Breast epithelium (tissue), 3 donors: ENCODE measurements around the gene ARMC9.
A peak's percentile ranks its signal among the peaks of the same experiment; 100 is the strongest.

Experiments
- POLR2A ChIP-seq: fragments of 450-650 bp; IDR thresholded peaks from one replicate; pipeline ENCODE4 v1.6.1; 2016; ENCODE audit warnings: antibody characterized with exemption, mild to moderate bottlenecking, moderate library complexity
- POLR2AphosphoS5 ChIP-seq, 3 donors: sonication (generic); formaldehyde crosslinking; IDR thresholded peaks; one replicate each; pipeline ENCODE4 v1.6.1; 2017; ENCODE audit warnings: antibody characterized with exemption in 3 of 3
- TF ChIP-seq, protein P1 (sequence below), 3 donors: fragments of 450-650 bp; IDR thresholded peaks; one replicate each; pipeline ENCODE4 v1.5.1; 2016 to 2017; ENCODE audit warnings: antibody characterized with exemption in 3 of 3, mild to moderate bottlenecking in 3 of 3, moderate library complexity in 3 of 3

DNA sequence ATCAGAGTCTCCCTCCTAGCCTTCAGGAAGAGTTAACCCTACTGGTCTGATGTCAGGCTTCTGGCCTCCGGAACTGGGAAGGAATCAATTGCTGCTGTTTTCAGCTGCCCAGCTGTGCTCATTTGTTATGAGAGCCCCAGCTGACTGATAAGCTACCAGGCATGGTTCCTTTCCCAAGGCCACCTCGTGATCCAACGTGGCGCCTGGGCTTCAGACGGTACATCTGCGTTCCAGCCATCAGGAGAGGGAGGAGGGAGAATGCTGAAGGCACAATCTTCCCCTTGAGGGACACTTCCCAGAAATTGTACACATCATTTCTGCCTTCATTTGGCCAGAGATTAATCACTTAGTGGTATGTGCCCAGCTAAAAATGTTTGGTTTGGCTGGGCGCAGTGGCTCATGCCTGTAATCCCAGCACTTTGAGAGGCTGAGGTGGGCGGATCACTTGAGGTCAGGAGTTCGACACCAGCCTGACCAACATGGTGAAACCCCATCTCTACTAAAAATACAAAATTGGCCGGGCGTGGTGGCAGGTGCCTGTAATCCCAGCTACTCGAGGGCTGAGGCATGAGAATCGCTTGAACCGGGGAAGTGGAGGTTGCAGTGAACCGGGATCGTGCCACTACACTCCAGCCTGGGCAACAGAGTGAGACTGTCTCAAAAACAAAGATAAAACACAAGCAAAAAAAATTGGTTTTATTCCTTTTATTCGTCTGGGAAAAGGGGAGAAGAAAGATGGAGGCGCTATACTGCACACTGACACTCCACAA lies 10.5 kb upstream of the ARMC9 start:
- TF ChIP-seq, protein P1, sequence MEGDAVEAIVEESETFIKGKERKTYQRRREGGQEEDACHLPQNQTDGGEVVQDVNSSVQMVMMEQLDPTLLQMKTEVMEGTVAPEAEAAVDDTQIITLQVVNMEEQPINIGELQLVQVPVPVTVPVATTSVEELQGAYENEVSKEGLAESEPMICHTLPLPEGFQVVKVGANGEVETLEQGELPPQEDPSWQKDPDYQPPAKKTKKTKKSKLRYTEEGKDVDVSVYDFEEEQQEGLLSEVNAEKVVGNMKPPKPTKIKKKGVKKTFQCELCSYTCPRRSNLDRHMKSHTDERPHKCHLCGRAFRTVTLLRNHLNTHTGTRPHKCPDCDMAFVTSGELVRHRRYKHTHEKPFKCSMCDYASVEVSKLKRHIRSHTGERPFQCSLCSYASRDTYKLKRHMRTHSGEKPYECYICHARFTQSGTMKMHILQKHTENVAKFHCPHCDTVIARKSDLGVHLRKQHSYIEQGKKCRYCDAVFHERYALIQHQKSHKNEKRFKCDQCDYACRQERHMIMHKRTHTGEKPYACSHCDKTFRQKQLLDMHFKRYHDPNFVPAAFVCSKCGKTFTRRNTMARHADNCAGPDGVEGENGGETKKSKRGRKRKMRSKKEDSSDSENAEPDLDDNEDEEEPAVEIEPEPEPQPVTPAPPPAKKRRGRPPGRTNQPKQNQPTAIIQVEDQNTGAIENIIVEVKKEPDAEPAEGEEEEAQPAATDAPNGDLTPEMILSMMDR (IDR thresholded peaks at IDR 0.05): no peak
- TF ChIP-seq POLR2AphosphoS5 (IDR thresholded peaks at IDR 0.05): peak in 1 of 3 donors; percentile 72
- no peak for TF ChIP-seq POLR2A
